Activated gamma-delta T cell treated with Interleukin-2 at 50 U/mL for 16 hours (primary cell): ENCODE data around the gene NPIPA8.
"Not testable (repeated sequence)": the region's sequence is repeated elsewhere in the genome, so short reads cannot be mapped to it uniquely, and the experiment has no call there.

Experiments
- DNase-seq: peaks from one replicate; pipeline ENCODE4 v3.0.0-alpha.2; 2020

Gene NPIPA8

GRCh38 chr16:18336636-18337035, at the start of gene NPIPA8:
Gene NPIPA8, minus strand, starts transcription at chr16:18336736. Its CDS starts 4,074 bp downstream, at chr16:18332662.
- DNase-seq = not testable (repeated sequence)

DNA sequence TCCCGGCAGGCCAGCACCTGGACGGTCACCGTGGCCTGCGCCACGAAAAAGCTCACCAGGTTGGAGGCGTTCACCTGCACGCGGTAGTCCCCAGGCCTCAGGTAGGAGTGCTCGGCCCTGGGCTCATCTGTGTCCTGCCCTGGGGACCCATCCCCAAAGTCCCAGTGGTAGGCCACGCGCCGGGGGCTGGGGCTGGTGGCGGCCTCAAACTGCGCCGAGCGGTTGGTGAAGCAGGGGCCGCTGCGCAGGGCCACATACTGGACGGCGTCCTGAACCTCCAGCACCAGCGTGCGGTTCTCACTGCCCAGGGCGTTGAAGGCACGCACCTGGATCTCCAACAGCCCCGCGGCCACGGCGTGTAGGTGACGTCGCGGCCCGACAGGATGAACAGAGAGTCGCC, 48.7 kb upstream of the NPIPA8 start:
- DNase-seq = not testable (repeated sequence)

DNA sequence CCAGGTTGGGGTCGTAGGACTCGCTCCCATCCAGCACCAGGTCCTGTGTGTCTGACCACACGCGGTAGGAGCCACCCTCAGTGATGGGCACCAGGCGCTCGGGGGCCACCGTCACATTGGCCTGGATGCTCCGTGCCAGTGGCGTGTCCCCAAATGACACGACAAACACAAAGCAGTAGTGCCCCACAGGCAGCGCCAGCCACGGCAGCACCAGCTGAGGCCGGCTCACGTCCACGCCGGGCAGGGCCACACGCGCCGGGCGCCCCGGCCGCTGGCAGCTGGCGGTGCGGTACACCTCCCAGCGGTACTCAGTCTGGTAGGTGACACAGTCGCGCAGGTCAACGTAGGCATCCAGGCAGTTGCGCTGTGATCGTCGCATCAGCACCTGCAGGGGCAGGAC, 48.3 kb upstream of the NPIPA8 start:
- not testable (repeated sequence) for DNase-seq

- not testable (repeated sequence) for DNase-seq
These were observed 47.6 kb upstream of the NPIPA8 start for GRCh38 chr16:18384098-18384636.

DNA sequence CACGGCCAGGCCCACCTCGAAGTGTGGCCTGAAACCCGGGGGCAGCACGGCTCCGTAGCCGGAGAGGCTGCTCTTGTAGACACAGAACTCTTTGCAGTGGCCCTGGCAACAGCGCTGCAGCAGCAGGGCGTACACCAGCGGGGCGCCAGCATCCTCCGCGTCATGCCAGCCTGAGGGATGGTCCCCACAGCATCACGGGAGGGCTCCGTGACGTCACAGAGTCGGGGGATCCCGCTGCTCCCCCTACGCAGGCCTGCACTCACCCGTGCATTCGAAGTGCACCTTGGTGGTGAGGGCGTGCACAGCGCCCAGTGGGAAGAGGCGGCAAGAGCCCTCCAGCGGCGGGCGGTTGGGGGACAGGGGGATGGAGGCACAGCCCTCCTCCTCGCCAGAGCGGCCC, 46.2 kb upstream of the NPIPA8 start:
- DNase-seq = not testable (repeated sequence)

DNA sequence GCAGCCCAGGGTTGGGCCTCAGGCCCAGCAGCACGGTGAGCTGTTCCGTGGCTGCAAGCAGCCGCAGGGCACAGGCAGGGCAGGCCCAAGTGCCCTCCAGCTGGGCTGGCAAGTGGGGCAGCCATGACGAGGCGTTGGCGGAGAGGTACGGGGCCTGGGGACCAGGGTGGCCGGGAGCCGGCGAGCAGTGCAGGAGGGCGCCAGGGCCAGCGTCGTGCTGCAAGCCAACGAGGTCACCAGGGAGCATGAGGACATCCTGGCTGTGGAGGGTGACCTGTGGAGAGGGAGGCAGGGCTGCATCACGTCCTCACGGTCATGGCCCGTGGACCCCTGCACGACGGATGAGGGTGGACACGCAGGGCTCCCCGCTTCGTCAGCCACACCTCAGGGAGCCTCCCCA, 11.2 kb upstream of the NPIPA8 start:
- not testable (repeated sequence) for DNase-seq

GRCh38 chr16:18346993-18347392, 10.5 kb upstream of the NPIPA8 start:
- DNase-seq = not testable (repeated sequence)

- not testable (repeated sequence) for DNase-seq
These were observed 8.1 kb upstream of the NPIPA8 start for GRCh38 chr16:18344634-18345033.

GRCh38 chr16:18341986-18342385, 5.5 kb upstream of the NPIPA8 start:
- DNase-seq = not testable (repeated sequence)

- not testable (repeated sequence) for DNase-seq
These were observed 5.0 kb upstream of the NPIPA8 start for GRCh38 chr16:18341417-18341960.

GRCh38 chr16:18339210-18339609, 2.7 kb upstream of the NPIPA8 start:
- not testable (repeated sequence) for DNase-seq

DNA sequence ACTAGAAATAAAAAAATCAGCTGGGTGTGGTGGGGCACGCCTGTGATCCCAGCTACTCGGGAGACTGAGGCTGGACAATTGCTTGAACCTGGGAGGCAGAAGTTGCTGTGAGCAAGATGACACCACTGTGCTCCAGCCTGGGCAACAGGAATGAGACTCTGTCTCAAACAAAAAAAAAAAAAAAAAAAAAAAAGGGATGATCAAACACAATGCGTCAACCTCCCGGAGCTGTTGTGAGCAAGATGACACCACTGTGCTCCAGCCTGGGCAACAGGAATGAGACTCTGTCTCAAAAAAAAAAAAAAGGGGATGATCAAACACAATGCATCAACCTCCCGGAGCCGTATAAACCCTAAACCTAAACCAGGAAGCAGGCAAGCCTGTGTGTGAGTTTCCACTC, 24.7 kb downstream of the NPIPA8 start:
- not testable (repeated sequence) for DNase-seq

DNA sequence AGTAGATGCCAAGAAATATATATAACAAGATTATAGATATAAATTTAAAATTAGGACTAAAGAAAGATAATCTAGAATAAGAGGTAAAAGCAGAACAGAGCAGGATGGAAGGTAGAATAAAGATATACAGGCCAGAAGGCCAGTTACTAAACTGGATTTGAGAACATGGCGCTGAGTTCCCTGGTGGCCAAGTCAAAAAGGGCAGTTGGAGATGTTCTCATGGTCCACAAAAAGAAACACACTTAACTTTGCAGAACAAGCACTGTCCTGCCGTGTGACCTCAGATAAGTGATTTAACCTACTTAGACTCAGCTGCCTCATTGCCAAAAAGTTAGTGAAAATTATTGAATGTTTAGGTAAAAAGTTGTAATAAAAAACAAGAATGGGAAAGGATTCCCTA, 27.4 kb downstream of the NPIPA8 start:
- DNase-seq = not testable (repeated sequence)

DNA sequence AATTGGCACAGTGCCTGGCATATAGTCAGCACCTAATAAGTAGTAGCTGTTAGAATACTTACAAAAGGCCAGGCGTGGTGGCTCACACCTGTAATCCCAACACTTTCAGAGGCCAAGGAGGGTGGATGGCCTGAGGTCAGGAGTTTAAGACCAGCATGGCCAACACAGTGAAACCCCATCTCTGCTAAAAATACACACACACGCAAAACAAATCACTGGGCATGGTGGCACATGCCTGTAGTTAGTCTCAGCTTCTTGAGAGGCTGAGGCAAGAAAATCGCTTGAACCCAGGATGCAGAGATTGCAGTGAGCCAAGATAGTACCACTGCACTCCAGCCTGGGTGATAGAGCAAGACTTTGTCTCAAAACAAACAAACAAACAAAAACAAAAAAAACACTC, 29.3 kb downstream of the NPIPA8 start:
- DNase-seq = not testable (repeated sequence)

- DNase-seq = not testable (repeated sequence)
These were observed 30.5 kb downstream of the NPIPA8 start for GRCh38 chr16:18306066-18306465.

GRCh38 chr16:18303059-18303706, 33.4 kb downstream of the NPIPA8 start:
- DNase-seq = not testable (repeated sequence)

- DNase-seq = not testable (repeated sequence)
These were observed 38.8 kb downstream of the NPIPA8 start for GRCh38 chr16:18297714-18298113.

DNA sequence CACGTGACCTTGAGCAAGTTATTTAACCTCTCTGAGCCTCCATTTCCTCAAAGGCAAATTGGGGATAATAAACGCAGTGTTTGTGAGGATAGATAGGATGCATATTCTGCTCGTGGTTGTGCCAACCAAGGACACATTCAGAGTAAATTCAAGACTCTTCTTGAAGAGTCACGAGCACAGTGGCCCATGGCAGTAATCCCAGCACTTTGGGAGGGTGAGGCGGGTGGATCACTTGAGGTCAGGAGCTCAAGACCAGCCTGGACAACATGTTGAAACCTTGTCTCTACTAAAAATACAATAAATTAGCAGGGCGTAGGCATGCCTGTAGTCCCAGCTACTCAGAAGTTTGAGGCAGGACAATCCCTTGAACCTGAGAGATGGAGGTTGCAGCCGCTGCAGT, 39.6 kb downstream of the NPIPA8 start:
- DNase-seq = not testable (repeated sequence)

DNA sequence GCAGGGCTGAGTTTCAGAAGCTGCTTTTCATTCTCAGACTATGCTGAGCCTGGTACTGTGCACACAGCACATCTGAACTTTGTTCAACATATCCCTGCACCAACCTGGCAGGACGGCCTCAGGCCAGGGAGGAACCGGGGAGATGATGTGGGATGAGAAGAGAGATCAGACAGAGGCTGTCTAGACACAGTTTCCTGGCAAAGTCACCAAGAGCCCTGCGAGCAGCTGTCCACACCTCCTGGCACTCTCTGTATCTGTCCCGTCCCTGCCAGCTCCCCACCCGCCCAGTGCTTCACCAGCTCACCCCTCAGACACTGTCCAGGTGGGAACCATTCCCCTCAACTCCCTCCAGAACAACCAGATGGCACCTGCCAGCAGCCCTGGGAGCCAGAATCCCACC, 42.2 kb downstream of the NPIPA8 start:
- DNase-seq = not testable (repeated sequence)

DNA sequence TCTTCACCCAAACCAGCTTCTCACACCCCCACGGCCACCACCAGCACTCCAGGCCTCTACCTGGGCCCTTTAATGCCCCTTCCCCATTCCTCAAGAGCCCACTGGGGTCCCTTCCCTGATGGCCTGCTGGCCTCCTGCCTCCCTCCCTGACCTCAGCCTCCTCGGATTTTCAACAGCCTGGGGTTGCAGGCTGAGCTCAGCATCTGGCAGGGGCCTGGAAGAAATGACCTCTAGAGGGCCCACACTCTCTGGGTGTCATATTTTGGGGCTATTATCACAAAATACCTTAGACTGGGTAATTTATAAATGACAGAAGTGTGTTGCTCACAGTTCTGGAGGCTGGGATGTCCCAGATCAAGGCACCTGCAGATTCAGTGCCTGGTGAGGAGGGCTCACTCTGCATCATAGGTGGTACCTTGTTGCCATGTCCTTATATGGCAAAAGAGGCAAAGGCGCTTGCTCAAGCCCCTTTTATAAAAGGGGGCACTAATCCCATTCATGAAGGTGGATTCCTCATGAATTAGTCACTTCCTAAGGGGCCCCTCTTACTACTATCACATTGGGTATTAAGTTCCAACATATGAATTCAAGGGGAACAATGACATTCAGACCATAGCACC, 43.1 kb downstream of the NPIPA8 start:
- DNase-seq = not testable (repeated sequence)

GRCh38 chr16:18290959-18291358, 45.6 kb downstream of the NPIPA8 start:
- not testable (repeated sequence) for DNase-seq

DNA sequence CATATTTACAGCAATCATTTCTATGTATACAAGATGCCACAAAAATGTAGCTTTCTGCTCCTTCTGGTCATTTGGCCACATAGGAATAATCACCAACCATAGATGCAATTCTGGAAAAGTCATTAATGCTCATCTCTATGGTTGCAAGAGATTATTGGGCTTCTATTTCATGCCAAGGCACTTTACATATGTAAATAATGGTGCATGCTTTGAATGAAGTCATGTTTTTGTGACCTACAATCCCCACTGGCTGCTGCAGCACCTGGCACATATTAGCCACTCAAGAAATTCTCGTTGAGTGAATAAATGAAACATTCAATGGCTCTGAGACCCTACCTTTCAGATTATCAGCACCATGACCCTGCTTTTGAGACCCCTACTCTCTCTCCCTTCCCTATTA, 50.2 kb downstream of the NPIPA8 start:
- not testable (repeated sequence) for DNase-seq

GRCh38 chr16:18280319-18280718, 56.2 kb downstream of the NPIPA8 start:
- DNase-seq = not testable (repeated sequence)

DNA sequence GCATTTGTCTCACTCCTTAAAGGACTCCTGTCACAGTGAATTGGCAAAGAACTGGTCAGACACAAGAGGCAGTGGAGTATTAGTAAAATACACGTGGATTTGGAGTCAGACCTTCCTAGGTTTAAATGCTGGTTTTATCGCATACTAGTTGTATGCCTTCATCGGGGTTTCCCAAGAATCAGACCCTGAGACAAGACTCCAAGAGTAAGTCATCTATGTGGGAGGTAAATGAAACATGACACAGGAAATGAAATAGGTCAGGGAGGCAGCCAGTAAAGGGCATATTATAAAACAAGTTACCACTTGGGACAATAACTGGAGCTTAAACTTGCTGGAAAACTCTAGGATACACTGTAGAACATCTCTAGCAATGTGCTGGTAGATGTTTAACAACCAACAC, 59.8 kb downstream of the NPIPA8 start:
- not testable (repeated sequence) for DNase-seq
